ENCODE measurements around the gene PPP3CA. TPM values are rescaled to one million over a fixed set of nuclear protein-coding genes. Genes with fewer than 3 reads are reported as not detected.

PPP3CA gene
- total RNA-seq, 1 donor from 2014 or later, result 64.5 TPM

DNA sequence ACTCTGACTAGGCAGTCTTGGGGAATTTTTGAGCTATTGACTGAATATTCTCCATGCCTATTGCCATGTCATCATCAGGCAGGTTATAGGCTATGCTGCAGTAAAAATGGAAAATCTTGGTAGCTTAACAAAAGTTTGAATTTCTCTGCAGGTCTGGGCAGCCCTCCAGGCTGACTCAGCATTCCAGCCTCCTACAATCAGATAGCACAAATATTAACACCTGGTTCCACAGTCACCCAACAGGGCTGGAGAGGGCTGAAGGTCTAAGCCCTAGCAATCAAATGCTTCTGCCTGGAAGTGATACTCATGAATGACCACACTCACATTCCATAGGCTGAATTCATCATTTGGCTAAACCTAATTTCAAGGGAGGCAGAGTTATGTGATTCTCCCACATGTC lies 9.6 kb upstream of the PPP3CA start:
- no peak for DNase-seq (ENCODE audit: low spot score in 2 of 2)
- H3K27me3 ChIP-seq, result no peaks in the 10 kb centered on the region
- H3K4me1 ChIP-seq, result no peaks in the 10 kb centered on the region
- TF ChIP-seq, protein P1, sequence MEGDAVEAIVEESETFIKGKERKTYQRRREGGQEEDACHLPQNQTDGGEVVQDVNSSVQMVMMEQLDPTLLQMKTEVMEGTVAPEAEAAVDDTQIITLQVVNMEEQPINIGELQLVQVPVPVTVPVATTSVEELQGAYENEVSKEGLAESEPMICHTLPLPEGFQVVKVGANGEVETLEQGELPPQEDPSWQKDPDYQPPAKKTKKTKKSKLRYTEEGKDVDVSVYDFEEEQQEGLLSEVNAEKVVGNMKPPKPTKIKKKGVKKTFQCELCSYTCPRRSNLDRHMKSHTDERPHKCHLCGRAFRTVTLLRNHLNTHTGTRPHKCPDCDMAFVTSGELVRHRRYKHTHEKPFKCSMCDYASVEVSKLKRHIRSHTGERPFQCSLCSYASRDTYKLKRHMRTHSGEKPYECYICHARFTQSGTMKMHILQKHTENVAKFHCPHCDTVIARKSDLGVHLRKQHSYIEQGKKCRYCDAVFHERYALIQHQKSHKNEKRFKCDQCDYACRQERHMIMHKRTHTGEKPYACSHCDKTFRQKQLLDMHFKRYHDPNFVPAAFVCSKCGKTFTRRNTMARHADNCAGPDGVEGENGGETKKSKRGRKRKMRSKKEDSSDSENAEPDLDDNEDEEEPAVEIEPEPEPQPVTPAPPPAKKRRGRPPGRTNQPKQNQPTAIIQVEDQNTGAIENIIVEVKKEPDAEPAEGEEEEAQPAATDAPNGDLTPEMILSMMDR (IDR thresholded peaks at IDR 0.05), result no peak
- H3K36me3 ChIP-seq, result no peaks in the 10 kb centered on the region
- no peak overlapping the region for H3K4me3 ChIP-seq
- H3K9me3 ChIP-seq, result no peaks in the 10 kb centered on the region
- intact Hi-C loops (cut with DNase I), result no loop called here
- H3K27ac ChIP-seq, result no peak overlapping the region

DNA sequence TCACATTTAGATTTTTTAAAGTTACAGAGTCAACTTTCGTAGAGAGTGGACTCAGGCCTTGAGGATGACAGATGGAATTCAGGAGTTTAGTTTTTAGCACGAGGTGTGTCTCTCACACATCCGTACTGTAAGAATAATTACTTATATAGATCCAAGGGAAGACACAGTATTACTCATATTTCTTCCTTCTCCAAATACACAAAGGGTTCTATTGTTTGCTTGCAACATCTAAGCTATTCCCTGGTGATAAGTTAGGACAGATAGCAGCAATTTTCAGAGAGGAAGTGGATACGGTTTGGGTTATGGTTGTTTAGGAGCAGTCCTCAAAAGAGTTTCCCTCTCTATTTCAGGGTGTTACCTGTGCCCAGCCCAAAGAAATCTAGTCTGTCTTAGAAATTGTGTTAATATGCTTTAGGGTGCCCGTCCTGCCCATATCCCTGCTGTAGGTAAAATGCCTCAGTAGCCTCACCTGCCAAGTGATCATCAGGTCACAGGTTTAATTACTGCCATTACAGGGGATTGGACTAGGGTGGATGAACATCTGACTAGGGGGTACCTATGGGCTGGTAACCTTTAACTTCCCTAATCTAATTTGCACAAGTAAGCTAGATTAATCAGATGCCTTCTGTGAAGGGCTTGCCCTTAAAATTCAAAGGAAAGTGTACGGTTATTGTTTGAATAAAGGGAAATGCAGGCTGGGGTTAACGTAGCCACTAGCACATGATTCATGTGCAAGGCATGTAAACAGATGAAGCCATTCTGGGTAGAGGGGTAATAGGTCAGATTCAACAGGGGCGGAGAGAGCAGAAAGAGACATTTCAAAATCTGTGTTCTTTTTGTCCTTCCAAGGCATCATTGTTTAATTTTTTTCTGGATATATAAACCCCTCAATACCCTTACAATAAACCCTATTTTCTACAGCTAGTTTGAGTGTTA lies 8.7 kb upstream of the PPP3CA start:
- Histone ChIP-seq H3K4me1 (no peaks in the 10 kb centered on the region), H3K36me3 (no peaks in the 10 kb centered on the region), H3K27ac (no peak overlapping the region), H3K9me3 (no peaks in the 10 kb centered on the region), H3K27me3 (no peaks in the 10 kb centered on the region), H3K4me3 (no peak overlapping the region)
- DNase-seq (ENCODE audit: low spot score in 2 of 2), result no peak
- TF ChIP-seq, protein P1 (IDR thresholded peaks at IDR 0.05), result no peak
- intact Hi-C loops (cut with DNase I), result no loop called here

DNA sequence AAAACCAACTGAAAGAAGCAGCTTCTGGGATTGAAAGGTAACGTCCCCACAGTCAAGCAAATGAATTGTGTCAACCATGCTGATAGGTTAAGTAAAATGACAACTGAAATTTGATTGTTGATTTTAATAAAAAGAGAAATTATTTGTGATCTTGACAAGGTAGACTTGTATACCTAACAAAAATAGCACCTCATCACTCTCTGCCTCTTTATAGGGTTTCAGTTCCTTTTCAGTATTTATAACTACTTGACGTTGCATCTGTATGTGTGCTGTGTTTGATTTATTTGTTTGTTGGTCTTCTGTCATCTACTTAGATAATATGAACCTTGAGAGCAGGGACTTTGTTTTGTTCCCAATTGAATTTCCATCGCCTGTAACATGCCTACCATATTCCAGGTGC lies 7.9 kb upstream of the PPP3CA start:
- TF ChIP-seq, protein P1 (IDR thresholded peaks at IDR 0.05), result no peak
- Histone ChIP-seq H3K4me3 (no peak overlapping the region), H3K9me3 (no peaks in the 10 kb centered on the region), H3K27ac (no peak overlapping the region), H3K36me3 (no peaks in the 10 kb centered on the region), H3K27me3 (no peaks in the 10 kb centered on the region), H3K4me1 (no peaks in the 10 kb centered on the region)
- intact Hi-C loops (cut with DNase I), result no loop called here
- no peak for DNase-seq (ENCODE audit: low spot score in 2 of 2)

DNA sequence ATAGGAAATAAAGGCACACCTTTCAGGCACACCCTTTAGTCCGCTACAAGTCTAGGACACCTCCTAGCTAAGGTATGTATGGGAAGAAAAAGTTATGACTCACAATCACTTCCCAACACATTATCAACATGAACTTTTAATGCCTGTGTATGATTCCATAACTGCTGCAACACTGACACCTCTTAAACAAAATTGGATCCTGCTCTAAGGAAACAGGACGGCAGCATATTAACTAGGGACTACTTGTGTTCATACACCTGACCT lies 2.4 kb upstream of the PPP3CA start:
- Histone ChIP-seq H3K27ac (no peak overlapping the region), H3K4me1 (peaks cover 0 to 15% of the 10 kb centered on the region in 2 donors), H3K36me3 (no peaks in the 10 kb centered on the region), H3K27me3 (no peaks in the 10 kb centered on the region), H3K4me3 (no peak overlapping the region), H3K9me3 (no peaks in the 10 kb centered on the region)
- TF ChIP-seq, protein P1 (IDR thresholded peaks at IDR 0.05), result no peak
- intact Hi-C loops (cut with DNase I), result loop anchor here (2.0 to 10.0 kb wide), 7 partner anchors 57 to 1845 kb away; partner anchors contain the start of genes CENPE and NFKB1
- DNase-seq (ENCODE audit: low spot score in 2 of 2), result no peak

DNA sequence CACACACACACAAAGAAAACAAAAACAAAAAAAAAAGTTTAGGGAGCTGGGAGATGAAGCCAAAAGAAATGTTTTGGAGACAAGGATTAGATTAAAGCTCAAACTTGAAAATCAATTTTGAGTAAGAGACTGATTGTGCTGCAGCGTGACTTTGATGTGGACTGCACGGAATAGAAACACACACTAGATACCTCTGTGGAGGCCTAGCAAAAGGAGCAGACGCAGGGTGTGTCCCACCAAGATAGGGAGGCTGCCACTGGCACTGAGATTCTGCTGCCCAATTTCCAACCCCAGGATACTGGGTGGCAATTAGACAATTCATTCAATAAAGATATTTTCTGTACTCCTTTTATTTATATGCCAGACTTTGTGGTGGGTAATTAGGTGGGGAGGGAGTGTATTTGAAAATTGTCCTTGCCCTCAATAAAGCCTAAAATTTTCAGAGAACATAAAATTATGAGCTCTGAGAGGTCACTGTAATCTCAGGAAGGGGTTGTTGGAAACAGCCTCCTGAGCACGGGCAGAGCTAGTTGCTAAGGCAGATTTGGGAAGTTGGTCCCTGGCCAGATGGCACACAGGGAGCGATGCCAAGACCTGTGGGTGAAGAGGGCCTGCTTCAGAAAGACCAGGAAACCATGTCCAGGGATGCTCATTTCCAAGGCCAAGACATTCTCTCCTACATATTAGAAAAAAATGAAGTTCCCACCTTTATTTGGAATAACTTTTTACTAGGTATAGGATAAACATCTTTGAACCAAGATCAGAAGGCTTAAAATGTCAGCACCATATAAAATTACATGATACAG lies 1.9 kb upstream of the PPP3CA start:
- TF ChIP-seq, protein P1 (IDR thresholded peaks at IDR 0.05), result no peak
- Histone ChIP-seq H3K4me1 (peaks cover 0 to 15% of the 10 kb centered on the region in 2 donors), H3K4me3 (peak overlapping the region in 1 of 2 donors; percentile 98), H3K27me3 (no peaks in the 10 kb centered on the region), H3K9me3 (no peaks in the 10 kb centered on the region), H3K27ac (peak overlapping the region; percentile 91 to 95), H3K36me3 (no peaks in the 10 kb centered on the region)
- intact Hi-C loops (cut with DNase I), result loop anchor here (2.0 to 10.0 kb wide), 7 partner anchors 57 to 1846 kb away; partner anchors contain the start of genes CENPE and NFKB1
- DNase-seq (ENCODE audit: low spot score in 2 of 2), result peak in 1 of 2 donors; percentile 77
